ENCODE data around the gene ARL14EPL. TPM values are rescaled to one million over a fixed set of nuclear protein-coding genes. Genes with fewer than 3 reads are reported as not detected.

ARL14EPL gene
- total RNA-seq (2014; rRNA removed; shearing (Covaris generic)) (not detected in 2 replicates), polyA plus RNA-seq (2016; fragmentation: Nextera tagmentation; extraction: Ambion mirVana) (not detected in 2 replicates)
- long read RNA-seq: 0 reads

- Histone ChIP-seq H3K27ac (ENCODE audit: low read depth) (no peak within 1 kb of the TSS), H3K4me1 (ENCODE audit: insufficient read depth) (0 out of 2 replicates have a peak, but pooled peaks cover 8% of the 10 kb centered on the region), H3K79me2 (replicated peaks; ENCODE audit: insufficient read depth) (no peaks in the 10 kb centered on the region), H3K4me2 (no peak within 1 kb of the TSS), H4K20me1 (replicated peaks; ENCODE audit: insufficient read depth) (no peaks in the 10 kb centered on the region), H3K27me3 (ENCODE audit: insufficient read depth) (no peaks in the 10 kb centered on the region), H3K4me3 (no peak within 1 kb of the TSS), H3K9me2 (ENCODE audit: insufficient read depth) (0 out of 2 replicates have a peak, but pooled peaks cover 6% of the 10 kb centered on the region), H3K36me3 (ENCODE audit: insufficient read depth) (no peaks in the 10 kb centered on the region), H3F3A (replicated peaks; ENCODE audit: low read depth) (no peaks in the 10 kb centered on the region), H2AFZ (no peak within 1 kb of the TSS)
- Mint-ChIP-seq H3K4me1 (peaks cover 4% of the 10 kb centered on the region), H3K27me3 (ENCODE audit: insufficient read depth, low read depth, poor library complexity) (peaks cover 4% of the 10 kb centered on the region), H3K36me3 (ENCODE audit: low read depth) (no peaks in the 10 kb centered on the region), H3K4me3 (no peak within 1 kb of the TSS), H3K27ac (no peak within 1 kb of the TSS), H3K9me3 (no peaks in the 10 kb centered on the region)
- TF ChIP-seq, protein P1, sequence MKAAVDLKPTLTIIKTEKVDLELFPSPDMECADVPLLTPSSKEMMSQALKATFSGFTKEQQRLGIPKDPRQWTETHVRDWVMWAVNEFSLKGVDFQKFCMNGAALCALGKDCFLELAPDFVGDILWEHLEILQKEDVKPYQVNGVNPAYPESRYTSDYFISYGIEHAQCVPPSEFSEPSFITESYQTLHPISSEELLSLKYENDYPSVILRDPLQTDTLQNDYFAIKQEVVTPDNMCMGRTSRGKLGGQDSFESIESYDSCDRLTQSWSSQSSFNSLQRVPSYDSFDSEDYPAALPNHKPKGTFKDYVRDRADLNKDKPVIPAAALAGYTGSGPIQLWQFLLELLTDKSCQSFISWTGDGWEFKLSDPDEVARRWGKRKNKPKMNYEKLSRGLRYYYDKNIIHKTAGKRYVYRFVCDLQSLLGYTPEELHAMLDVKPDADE (IDR thresholded peaks at IDR 0.05): no peak
- peak; percentile 43 to 68; a peak in 3 of 4 replicates for TF ChIP-seq CTCF (conservative IDR thresholded peaks at IDR 0.05; ENCODE audit: low read depth in 2 of 2)
- ATAC-seq (peak; percentile 80), DNase-seq (ENCODE audit: low spot score) (peak; percentile 33)
These were observed at the start of gene ARL14EPL for GRCh38 chr5:116032094-116032517. ARL14EPL (plus strand) TSS chr5:116032472; CDS start chr5:116051466, 18,994 bp downstream.

- H3K4me3 Mint-ChIP-seq: no peak overlapping the region
- Histone ChIP-seq H3K4me3 (no peak overlapping the region), H3K27ac (ENCODE audit: low read depth) (no peak overlapping the region), H3K4me1 (ENCODE audit: insufficient read depth) (no peaks in the 10 kb centered on the region), H2AFZ (no peak overlapping the region), H3K27me3 (ENCODE audit: insufficient read depth) (no peaks in the 10 kb centered on the region), H3F3A (replicated peaks; ENCODE audit: low read depth) (no peaks in the 10 kb centered on the region), H3K9me2 (ENCODE audit: insufficient read depth) (peaks cover 8% of the 10 kb centered on the region; the same call in 1 of the 2 replicates), H3K36me3 (ENCODE audit: insufficient read depth) (no peaks in the 10 kb centered on the region), H3K4me2 (no peak overlapping the region), H4K20me1 (replicated peaks; ENCODE audit: insufficient read depth) (no peaks in the 10 kb centered on the region), H3K79me2 (replicated peaks; ENCODE audit: insufficient read depth) (no peaks in the 10 kb centered on the region)
- H3K9me3 Mint-ChIP-seq: no peaks in the 10 kb centered on the region
- no peak for ATAC-seq
- H3K36me3 Mint-ChIP-seq (ENCODE audit: low read depth): no peaks in the 10 kb centered on the region
- no peak for DNase-seq (ENCODE audit: low spot score)
- no peaks in the 10 kb centered on the region for H3K27me3 Mint-ChIP-seq (ENCODE audit: insufficient read depth, low read depth, poor library complexity)
- H3K27ac Mint-ChIP-seq: no peak overlapping the region
- no peaks in the 10 kb centered on the region for H3K4me1 Mint-ChIP-seq
- TF ChIP-seq STAT1 (IDR thresholded peaks at IDR 0.05; ENCODE audit: unreplicated experiment): no peak
- TF ChIP-seq, protein P2, sequence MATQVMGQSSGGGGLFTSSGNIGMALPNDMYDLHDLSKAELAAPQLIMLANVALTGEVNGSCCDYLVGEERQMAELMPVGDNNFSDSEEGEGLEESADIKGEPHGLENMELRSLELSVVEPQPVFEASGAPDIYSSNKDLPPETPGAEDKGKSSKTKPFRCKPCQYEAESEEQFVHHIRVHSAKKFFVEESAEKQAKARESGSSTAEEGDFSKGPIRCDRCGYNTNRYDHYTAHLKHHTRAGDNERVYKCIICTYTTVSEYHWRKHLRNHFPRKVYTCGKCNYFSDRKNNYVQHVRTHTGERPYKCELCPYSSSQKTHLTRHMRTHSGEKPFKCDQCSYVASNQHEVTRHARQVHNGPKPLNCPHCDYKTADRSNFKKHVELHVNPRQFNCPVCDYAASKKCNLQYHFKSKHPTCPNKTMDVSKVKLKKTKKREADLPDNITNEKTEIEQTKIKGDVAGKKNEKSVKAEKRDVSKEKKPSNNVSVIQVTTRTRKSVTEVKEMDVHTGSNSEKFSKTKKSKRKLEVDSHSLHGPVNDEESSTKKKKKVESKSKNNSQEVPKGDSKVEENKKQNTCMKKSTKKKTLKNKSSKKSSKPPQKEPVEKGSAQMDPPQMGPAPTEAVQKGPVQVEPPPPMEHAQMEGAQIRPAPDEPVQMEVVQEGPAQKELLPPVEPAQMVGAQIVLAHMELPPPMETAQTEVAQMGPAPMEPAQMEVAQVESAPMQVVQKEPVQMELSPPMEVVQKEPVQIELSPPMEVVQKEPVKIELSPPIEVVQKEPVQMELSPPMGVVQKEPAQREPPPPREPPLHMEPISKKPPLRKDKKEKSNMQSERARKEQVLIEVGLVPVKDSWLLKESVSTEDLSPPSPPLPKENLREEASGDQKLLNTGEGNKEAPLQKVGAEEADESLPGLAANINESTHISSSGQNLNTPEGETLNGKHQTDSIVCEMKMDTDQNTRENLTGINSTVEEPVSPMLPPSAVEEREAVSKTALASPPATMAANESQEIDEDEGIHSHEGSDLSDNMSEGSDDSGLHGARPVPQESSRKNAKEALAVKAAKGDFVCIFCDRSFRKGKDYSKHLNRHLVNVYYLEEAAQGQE (IDR thresholded peaks at IDR 0.05; ENCODE audit: unreplicated experiment): no peak
- no peak for TF ChIP-seq NANOG (IDR thresholded peaks at IDR 0.05; ENCODE audit: borderline replicate concordance)
- no peak for TF ChIP-seq CREB1 (CRISPR knock-in tag; IDR thresholded peaks at IDR 0.05; ENCODE audit: low read depth)
- no peak for TF ChIP-seq ZNF114 (CRISPR knock-in tag; IDR thresholded peaks at IDR 0.05)
- TF ChIP-seq EZH2phosphoT487 (IDR thresholded peaks at IDR 0.05; ENCODE audit: unreplicated experiment): no peak
- TF ChIP-seq CTCF (conservative IDR thresholded peaks at IDR 0.05; ENCODE audit: low read depth in 2 of 2): no peak
These were observed 48.8 kb upstream of the ARL14EPL start for GRCh38 chr5:115983519-115983918.
